ENCODE data around the gene SSTR1.

GRCh38 chr14:38168416-38168815, 39.3 kb upstream of the SSTR1 start:
- TF ChIP-seq CTCF (IDR thresholded peaks at IDR 0.05) (no peak), POLR2A (IDR thresholded peaks at IDR 0.05) (no peak)

All from uterus (tissue), 2 donors.